Prostate gland (tissue), 2 donors: ENCODE results near the gene JAK1. TPM values are rescaled to one million over a fixed set of nuclear protein-coding genes. Genes with fewer than 3 reads are reported as not detected.

Source experiments
- DNase-seq: peaks from one replicate; pipeline ENCODE4 v3.0.0-alpha.2; 2019; ENCODE audit warnings: low spot score
- H3K27ac ChIP-seq, 2 donors: fragments of 200-600 bp; sonication (generic); 2 replicates each; pipeline ENCODE4 v1.5.1; 2017 to 2019
- H3K27me3 ChIP-seq: fragments of 200-600 bp; sonication (generic); replicated peaks from 2 replicates; pipeline ENCODE4 v1.5.1; 2019; ENCODE audit not compliant: insufficient read depth
- H3K36me3 ChIP-seq, 2 donors: fragments of 200-600 bp; sonication (generic); 1 replicate in 1 of 2; 2 replicates in 1 of 2; pipeline versions ENCODE4 v1.5.1 to v1.8.1; 2017 to 2019
- H3K4me1 ChIP-seq: fragments of 200-600 bp; sonication (generic); replicated peaks from 2 replicates; pipeline ENCODE4 v1.5.1; 2019
- H3K4me3 ChIP-seq, 2 donors: fragments of 200-600 bp; sonication (generic); 2 replicates each; pipeline ENCODE4 v1.5.1; 2017 to 2019
- H3K9me3 ChIP-seq: fragments of 200-600 bp; sonication (generic); 2 replicates; pipeline ENCODE4 v1.5.1; 2017
- CTCF ChIP-seq, 4 experiments: fragments of 200-600 bp in 2 of 4; fragments of 450-650 bp in 2 of 4; sonication (generic) in 2 of 4; IDR thresholded peaks; 1 replicate in 3 of 4; 2 replicates in 1 of 4; pipeline ENCODE4 v1.5.1; 2016 to 2019; ENCODE audit warnings: antibody characterized with exemption in 4 of 4, mild to moderate bottlenecking in 2 of 4, moderate library complexity in 2 of 4
- POLR2A ChIP-seq: fragments of 450-650 bp; IDR thresholded peaks from one replicate; pipeline ENCODE4 v1.6.1; 2016; ENCODE audit warnings: antibody characterized with exemption, mild to moderate bottlenecking
- POLR2AphosphoS5 ChIP-seq: sonication (generic); formaldehyde crosslinking; IDR thresholded peaks from one replicate; pipeline ENCODE4 v1.6.1; 2017; ENCODE audit warnings: antibody characterized with exemption
- WGBS: methylation state at CpG from one replicate; pipeline ENCODE4 v1.1.5; 2018; 5-methylcytosine and 5-hydroxymethylcytosine counted together
- intact Hi-C: fragments of 100-400 bp; cut with DNase I; formaldehyde crosslinking; loops from one replicate; pipeline ENCODE4 v1.14.2; 2022
- total RNA-seq, 2 donors: library from RNA; depleted of rRNA; stranded (reverse); fragments of >200 nt; gene quantifications; one replicate each; pipeline ENCODE4 v1.1.0, GENCODE V29; 2016

Gene JAK1
- total RNA-seq, 2 donors from 2014 or later, result 66.3 to 115 TPM

GRCh38 chr1:64877598-64877997, 88.8 kb downstream of the JAK1 start:
- WGBS, result 96% methylated on average over 1 of the region's 1 CpG
- Histone ChIP-seq H3K9me3 (no peaks in the 10 kb centered on the region), H3K4me1 (no peaks in the 10 kb centered on the region), H3K4me3 (no peak overlapping the region), H3K36me3 (peaks cover 0 to 7% of the 10 kb centered on the region in 2 donors), H3K27me3 (no peaks in the 10 kb centered on the region), H3K27ac (no peak overlapping the region)
- TF ChIP-seq CTCF (IDR thresholded peaks at IDR 0.05) (no peak), POLR2A (no peak)
- intact Hi-C loops, result no loop called here
- no peak for DNase-seq

- no peak for TF ChIP-seq CTCF (IDR thresholded peaks at IDR 0.05)
- no peak for TF ChIP-seq POLR2A
- TF ChIP-seq POLR2AphosphoS5, result no peak
- no peak for DNase-seq
- WGBS, result 99% methylated on average over 2 of the region's 2 CpGs
- H3K27me3 ChIP-seq, result no peaks in the 10 kb centered on the region
- peaks cover 0 to 7% of the 10 kb centered on the region in 2 donors for H3K36me3 ChIP-seq
- no peaks in the 10 kb centered on the region for H3K9me3 ChIP-seq
- intact Hi-C loops, result no loop called here
- H3K4me3 ChIP-seq, result no peak overlapping the region
- no peak overlapping the region for H3K27ac ChIP-seq
- H3K4me1 ChIP-seq, result no peaks in the 10 kb centered on the region
Measured at GRCh38 chr1:64877151-64877550, 89.2 kb downstream of the JAK1 start.

- no peak for DNase-seq
- Histone ChIP-seq H3K27me3 (no peaks in the 10 kb centered on the region), H3K4me3 (no peak overlapping the region), H3K27ac (no peak overlapping the region), H3K9me3 (no peaks in the 10 kb centered on the region), H3K36me3 (peaks cover 0 to 7% of the 10 kb centered on the region in 2 donors), H3K4me1 (no peaks in the 10 kb centered on the region)
- intact Hi-C loops, result no loop called here
- 89% methylated on average over 6 of the region's 6 CpGs for WGBS
- TF ChIP-seq POLR2A (no peak), CTCF (IDR thresholded peaks at IDR 0.05) (no peak), POLR2AphosphoS5 (no peak)
Measured at GRCh38 chr1:64875606-64876005, 90.7 kb downstream of the JAK1 start.

- no peaks in the 10 kb centered on the region for H3K4me1 ChIP-seq
- no peaks in the 10 kb centered on the region for H3K9me3 ChIP-seq
- no peaks in the 10 kb centered on the region for H3K27me3 ChIP-seq
- no peak for DNase-seq
- WGBS, result 94% methylated on average over 10 of the region's 10 CpGs
- peaks cover 0 to 7% of the 10 kb centered on the region in 2 donors for H3K36me3 ChIP-seq
- intact Hi-C loops, result no loop called here
- no peak overlapping the region for H3K27ac ChIP-seq
- no peak overlapping the region for H3K4me3 ChIP-seq
- TF ChIP-seq CTCF (IDR thresholded peaks at IDR 0.05), result no peak
- TF ChIP-seq POLR2A, result no peak
- no peak for TF ChIP-seq POLR2AphosphoS5
Measured at GRCh38 chr1:64875101-64875500, 91.2 kb downstream of the JAK1 start.

GRCh38 chr1:64874666-64875065, 91.7 kb downstream of the JAK1 start:
- WGBS, result 98% methylated on average over 3 of the region's 3 CpGs
- no peak overlapping the region for H3K27ac ChIP-seq

More at GRCh38 chr1:64874666-64875065, 91.7 kb downstream of the JAK1 start:
- Histone ChIP-seq H3K9me3 (no peaks in the 10 kb centered on the region), H3K27me3 (no peaks in the 10 kb centered on the region), H3K4me1 (no peaks in the 10 kb centered on the region), H3K36me3 (peaks cover 0 to 7% of the 10 kb centered on the region in 2 donors), H3K4me3 (no peak overlapping the region)
- no peak for DNase-seq
- TF ChIP-seq CTCF (IDR thresholded peaks at IDR 0.05) (no peak), POLR2AphosphoS5 (no peak), POLR2A (no peak)
- intact Hi-C loops, result no loop called here
